Vagina (tissue), 2 donors: ENCODE data around the gene NOP16. TPM values are rescaled to one million over a fixed set of nuclear protein-coding genes. Genes with fewer than 3 reads are reported as not detected.

ENCODE experiments used
- DNase-seq, 2 donors: peaks; one replicate each; pipeline ENCODE4 v3.0.0-alpha.2; 2017; ENCODE audit errors: extremely low spot score in 2 of 2
- H3K27ac ChIP-seq: fragments of 200-600 bp; sonication (generic); one replicate; pipeline ENCODE4 v1.5.1; 2019
- H3K27me3 ChIP-seq: fragments of 200-600 bp; sonication (generic); one replicate; pipeline ENCODE4 v1.5.1; 2019
- H3K36me3 ChIP-seq, 2 donors: fragments of 200-600 bp; sonication (generic); one replicate each; pipeline ENCODE4 v1.5.1; 2017 to 2019
- H3K4me1 ChIP-seq: fragments of 200-600 bp; sonication (generic); one replicate; pipeline ENCODE4 v1.5.1; 2019
- H3K4me3 ChIP-seq, 2 donors: fragments of 200-600 bp; sonication (generic); 1 replicate in 1 of 2; 2 replicates in 1 of 2; pipeline ENCODE4 v1.5.1; 2016 to 2019
- H3K9me3 ChIP-seq: fragments of 200-600 bp; sonication (generic); one replicate; pipeline ENCODE4 v1.5.1; 2019
- POLR2A ChIP-seq, 2 donors: fragments of 450-650 bp; IDR thresholded peaks; one replicate each; pipeline ENCODE4 v1.6.1; 2017; ENCODE audit warnings: antibody characterized with exemption in 2 of 2, mild to moderate bottlenecking in 2 of 2, moderate library complexity in 2 of 2
- POLR2AphosphoS5 ChIP-seq, 2 donors: sonication (generic); formaldehyde crosslinking; IDR thresholded peaks; one replicate each; pipeline ENCODE4 v1.9.0; 2017; ENCODE audit warnings: antibody characterized with exemption in 2 of 2, mild to moderate bottlenecking in 2 of 2, low read depth in 1 of 2; ENCODE audit not compliant: insufficient read depth in 1 of 2
- intact Hi-C: fragments of 100-400 bp; cut with DNase I; formaldehyde crosslinking; loops from one replicate; pipeline ENCODE4 v1.15.1; 2023
- total RNA-seq: library from RNA; depleted of rRNA; stranded (reverse); fragments of >200 nt; gene quantifications from one replicate; pipeline ENCODE4 v1.2.3, GENCODE V29; 2016
- TF ChIP-seq, protein P1 (sequence below), 3 experiments: fragments of 450-650 bp in 2 of 3; fragments of 200-600 bp in 1 of 3; sonication (generic) in 1 of 3; IDR thresholded peaks; one replicate each; pipeline ENCODE4 v1.5.1; 2017 to 2019; ENCODE audit warnings: antibody characterized with exemption in 3 of 3, mild to moderate bottlenecking in 2 of 3, moderate library complexity in 2 of 3

Gene NOP16
- total RNA-seq, 1 donor from 2014 or later, result 48.6 TPM

DNA sequence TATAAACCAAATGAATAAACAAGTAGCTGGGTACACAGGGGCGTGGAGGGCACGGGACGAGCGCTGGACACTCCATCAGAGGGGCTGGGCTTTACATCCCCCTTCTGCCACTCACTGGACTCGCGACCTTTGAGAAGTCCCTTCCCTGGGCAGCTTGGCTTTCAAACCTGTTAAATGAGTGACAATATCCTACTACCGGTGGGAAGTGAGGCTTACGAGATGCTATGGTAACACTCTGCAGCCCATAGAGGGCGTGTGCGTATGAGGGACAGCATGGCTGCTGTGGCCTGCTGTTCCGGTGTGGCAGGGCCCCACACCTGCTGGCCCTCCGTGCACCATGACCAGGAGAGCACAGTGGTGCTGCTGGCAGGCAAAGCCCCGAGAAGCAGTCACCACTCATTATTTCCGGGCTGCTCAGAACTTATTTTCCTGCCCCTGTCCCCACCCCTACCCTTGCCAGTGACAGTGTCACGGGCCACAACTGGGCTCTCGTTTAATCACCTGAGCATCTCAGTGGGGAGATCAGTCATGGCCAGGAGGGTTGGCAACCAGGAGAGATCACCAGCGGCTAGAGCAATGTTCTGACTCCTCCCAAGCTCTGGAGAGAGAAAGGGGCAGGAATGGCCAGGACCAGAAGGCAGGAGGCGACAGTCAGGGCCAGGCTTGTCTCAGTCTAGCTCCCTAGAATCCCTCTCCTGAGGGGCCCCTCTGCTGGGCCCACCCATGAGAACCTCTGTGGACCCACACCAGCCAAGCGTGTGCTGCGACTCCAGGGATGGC, 17.4 kb upstream of the NOP16 start:
- TF ChIP-seq POLR2AphosphoS5 (IDR thresholded peaks at IDR 0.05; ENCODE audit: insufficient read depth in 1 of 2, low read depth in 1 of 2), result no peak
- TF ChIP-seq, protein P1, sequence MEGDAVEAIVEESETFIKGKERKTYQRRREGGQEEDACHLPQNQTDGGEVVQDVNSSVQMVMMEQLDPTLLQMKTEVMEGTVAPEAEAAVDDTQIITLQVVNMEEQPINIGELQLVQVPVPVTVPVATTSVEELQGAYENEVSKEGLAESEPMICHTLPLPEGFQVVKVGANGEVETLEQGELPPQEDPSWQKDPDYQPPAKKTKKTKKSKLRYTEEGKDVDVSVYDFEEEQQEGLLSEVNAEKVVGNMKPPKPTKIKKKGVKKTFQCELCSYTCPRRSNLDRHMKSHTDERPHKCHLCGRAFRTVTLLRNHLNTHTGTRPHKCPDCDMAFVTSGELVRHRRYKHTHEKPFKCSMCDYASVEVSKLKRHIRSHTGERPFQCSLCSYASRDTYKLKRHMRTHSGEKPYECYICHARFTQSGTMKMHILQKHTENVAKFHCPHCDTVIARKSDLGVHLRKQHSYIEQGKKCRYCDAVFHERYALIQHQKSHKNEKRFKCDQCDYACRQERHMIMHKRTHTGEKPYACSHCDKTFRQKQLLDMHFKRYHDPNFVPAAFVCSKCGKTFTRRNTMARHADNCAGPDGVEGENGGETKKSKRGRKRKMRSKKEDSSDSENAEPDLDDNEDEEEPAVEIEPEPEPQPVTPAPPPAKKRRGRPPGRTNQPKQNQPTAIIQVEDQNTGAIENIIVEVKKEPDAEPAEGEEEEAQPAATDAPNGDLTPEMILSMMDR (IDR thresholded peaks at IDR 0.05), result no peak
- no peak for DNase-seq
- H3K4me3 ChIP-seq, result no peak overlapping the region
- H3K36me3 ChIP-seq, result peaks cover 0 to 42% of the 10 kb centered on the region in 2 donors
- no peaks in the 10 kb centered on the region for H3K27me3 ChIP-seq
- intact Hi-C loops, result no loop called here
- H3K9me3 ChIP-seq, result no peaks in the 10 kb centered on the region
- peak overlapping the region; percentile 40 for H3K27ac ChIP-seq
- peaks cover 60% of the 10 kb centered on the region for H3K4me1 ChIP-seq

DNA sequence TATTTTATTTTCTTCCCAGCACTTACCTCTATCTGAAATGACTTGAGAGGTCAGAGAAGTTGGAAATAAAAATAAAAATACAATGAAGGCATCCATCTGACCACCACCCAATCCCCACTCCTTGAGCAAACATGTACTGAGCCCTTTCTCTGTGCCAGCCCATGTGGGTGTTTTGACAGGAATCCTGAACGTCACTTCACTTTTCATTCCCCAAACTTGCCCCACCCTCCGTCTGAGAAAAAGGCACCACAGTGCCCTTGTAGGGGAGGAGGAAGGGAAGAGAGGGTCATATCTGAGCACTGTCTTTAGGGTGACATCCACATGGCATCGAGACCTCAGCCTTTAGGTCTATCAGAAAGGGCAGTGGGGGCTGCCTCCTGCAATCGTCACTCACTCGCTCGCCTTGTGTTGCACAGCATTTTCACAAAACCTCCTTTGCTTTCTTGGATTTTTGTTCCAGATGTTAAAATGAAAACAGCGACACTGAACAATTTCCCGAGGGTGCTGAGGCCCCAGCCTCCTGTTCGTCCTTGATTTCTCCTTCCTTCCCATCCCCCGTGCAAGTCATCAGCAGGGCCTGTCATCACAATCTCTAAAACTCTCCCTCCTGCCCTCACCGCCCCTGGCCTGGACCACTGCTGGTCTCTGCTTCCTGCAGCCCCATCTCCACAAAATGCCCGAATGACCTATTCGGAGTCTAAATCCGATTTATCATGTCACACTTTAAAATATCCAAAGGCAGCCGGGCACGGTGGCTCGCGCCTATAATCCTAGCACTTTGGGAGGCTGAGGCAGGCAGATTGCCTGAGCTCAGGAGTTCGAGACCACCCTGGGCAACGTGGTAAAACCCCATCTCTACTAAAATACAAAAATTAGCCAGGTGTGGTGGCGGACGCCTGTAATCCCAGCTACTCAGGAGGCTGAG, 13.1 kb upstream of the NOP16 start:
- Histone ChIP-seq H3K4me3 (no peak overlapping the region), H3K36me3 (peaks cover 0 to 38% of the 10 kb centered on the region in 2 donors), H3K27ac (peak overlapping the region; percentile 42), H3K9me3 (no peaks in the 10 kb centered on the region), H3K4me1 (peaks cover 27% of the 10 kb centered on the region), H3K27me3 (no peaks in the 10 kb centered on the region)
- TF ChIP-seq POLR2A (IDR thresholded peaks at IDR 0.05), result no peak
- no peak for TF ChIP-seq POLR2AphosphoS5 (IDR thresholded peaks at IDR 0.05; ENCODE audit: insufficient read depth in 1 of 2, low read depth in 1 of 2)
- TF ChIP-seq, protein P1 (IDR thresholded peaks at IDR 0.05), result no peak
- intact Hi-C loops, result no loop called here
- no peak for DNase-seq

DNA sequence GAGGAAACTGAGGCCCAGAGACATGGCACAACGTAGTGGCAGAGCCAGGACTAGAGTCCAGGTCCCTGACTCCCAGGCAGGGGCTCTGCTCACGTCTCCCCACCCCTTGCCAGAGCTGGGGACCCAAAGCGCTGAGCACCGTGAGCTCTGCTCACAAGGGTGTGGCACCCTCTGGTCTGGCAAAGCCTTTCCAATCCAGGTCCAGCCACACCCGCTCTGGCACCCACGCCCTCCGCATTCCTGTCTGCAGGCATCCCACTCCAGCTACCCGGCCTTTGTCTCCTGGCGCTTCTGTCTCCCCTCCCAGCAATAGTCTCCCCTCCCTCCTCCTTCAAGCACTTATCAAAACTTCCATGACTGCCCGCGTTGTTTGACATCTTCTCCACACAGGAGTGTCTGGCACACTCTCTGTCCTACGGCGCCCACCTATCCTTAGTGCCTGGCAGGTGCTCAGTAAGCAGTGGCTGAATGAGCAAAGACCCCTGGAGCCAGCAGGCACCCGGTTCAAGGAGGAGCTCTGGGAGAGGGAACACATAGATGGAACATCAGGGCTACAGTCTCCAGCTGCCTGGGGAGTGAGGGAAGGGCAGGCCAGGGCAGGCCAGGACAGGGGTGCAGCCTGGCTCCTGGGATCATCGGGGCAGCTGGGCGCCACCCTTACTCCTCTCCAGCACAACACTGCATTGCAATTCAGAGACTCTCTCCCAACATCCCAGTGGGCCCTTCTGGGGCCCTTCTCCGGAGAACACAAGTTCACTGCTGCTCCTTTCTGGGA, 12.2 kb upstream of the NOP16 start:
- DNase-seq, result no peak

DNA sequence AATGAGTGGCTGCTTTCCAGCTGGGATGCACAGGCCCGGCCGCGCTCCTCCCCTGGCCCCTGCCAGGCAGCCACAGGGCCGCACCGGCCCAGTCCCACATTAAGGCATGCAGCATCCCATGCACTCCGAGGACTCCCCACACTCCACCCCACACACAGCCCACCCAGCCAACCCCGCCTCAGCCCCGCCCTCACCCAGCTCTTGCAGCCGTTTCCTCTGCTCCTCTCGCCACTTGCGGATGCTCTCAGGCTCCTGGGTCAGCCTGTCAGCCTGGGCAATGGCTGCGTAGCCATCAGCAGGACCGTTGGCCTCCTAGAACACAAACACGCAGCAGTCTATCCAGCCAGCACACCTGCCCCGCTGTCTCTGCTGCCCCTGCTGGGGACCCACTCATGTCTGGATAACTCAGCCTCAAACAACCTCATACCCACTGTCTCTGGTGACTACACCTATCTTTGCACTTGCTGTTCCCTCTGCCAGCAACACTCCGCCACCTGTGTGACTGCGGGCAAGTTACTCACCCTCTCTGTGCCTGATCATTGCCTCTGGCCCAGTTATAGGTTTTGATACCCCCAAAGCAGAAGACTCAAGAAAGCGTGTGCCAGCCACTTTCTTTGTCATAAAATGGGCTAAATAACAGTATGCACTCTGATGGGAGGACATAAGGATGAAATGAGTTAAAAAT, 9.5 kb upstream of the NOP16 start:
- no peak for DNase-seq
- no peak overlapping the region for H3K27ac ChIP-seq
- no peak overlapping the region for H3K4me3 ChIP-seq
- intact Hi-C loops, result no loop called here
- no peaks in the 10 kb centered on the region for H3K27me3 ChIP-seq
- H3K9me3 ChIP-seq, result no peaks in the 10 kb centered on the region
- peaks cover 16% of the 10 kb centered on the region for H3K4me1 ChIP-seq
- TF ChIP-seq, protein P1 (IDR thresholded peaks at IDR 0.05), result no peak
- TF ChIP-seq POLR2AphosphoS5 (IDR thresholded peaks at IDR 0.05; ENCODE audit: insufficient read depth in 1 of 2, low read depth in 1 of 2) (no peak), POLR2A (IDR thresholded peaks at IDR 0.05) (no peak)
- peaks cover 0 to 44% of the 10 kb centered on the region in 2 donors for H3K36me3 ChIP-seq

More for the DNA sequence above, 12.2 kb upstream of the NOP16 start:
- H3K27me3 ChIP-seq, result no peaks in the 10 kb centered on the region
- no peaks in the 10 kb centered on the region for H3K9me3 ChIP-seq
- H3K36me3 ChIP-seq, result peaks cover 0 to 37% of the 10 kb centered on the region in 2 donors
- peaks cover 23% of the 10 kb centered on the region for H3K4me1 ChIP-seq
- intact Hi-C loops, result no loop called here
- H3K27ac ChIP-seq, result no peak overlapping the region
- H3K4me3 ChIP-seq, result no peak overlapping the region
- peak in 1 of 2 donors; percentile 18 for TF ChIP-seq POLR2AphosphoS5 (IDR thresholded peaks at IDR 0.05; ENCODE audit: insufficient read depth in 1 of 2, low read depth in 1 of 2)
- TF ChIP-seq, protein P1 (IDR thresholded peaks at IDR 0.05), result no peak
